ENCODE data around the gene PPP1R1A. TPM values are rescaled to one million over a fixed set of nuclear protein-coding genes. Genes with fewer than 3 reads are reported as not detected.

Gene PPP1R1A
- total RNA-seq, 4 donors from 2014 or later = 1.1 to 4.1 (median 1.8) TPM

DNA sequence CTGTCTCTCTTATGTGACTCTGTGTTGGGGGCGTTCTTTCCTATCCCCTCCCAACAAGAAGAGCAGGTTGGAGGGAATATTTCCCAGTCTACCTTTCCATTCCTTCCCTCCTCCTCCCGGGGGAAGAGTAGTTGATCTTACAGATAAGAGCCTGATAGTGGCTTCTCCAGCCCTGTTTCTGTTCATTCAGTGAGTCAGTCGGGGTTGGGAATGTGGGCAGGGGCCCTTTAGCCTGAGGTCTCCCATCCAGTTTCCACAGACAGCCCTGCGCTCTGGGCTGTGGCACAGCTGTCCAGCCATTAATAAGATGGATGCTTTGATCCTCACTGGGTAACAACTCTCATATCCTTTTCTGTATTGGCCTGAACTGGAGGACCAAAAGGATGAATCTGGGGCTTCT, 18.1 kb upstream of the PPP1R1A start:
- DNase-seq = no peak
- TF ChIP-seq, protein P1, sequence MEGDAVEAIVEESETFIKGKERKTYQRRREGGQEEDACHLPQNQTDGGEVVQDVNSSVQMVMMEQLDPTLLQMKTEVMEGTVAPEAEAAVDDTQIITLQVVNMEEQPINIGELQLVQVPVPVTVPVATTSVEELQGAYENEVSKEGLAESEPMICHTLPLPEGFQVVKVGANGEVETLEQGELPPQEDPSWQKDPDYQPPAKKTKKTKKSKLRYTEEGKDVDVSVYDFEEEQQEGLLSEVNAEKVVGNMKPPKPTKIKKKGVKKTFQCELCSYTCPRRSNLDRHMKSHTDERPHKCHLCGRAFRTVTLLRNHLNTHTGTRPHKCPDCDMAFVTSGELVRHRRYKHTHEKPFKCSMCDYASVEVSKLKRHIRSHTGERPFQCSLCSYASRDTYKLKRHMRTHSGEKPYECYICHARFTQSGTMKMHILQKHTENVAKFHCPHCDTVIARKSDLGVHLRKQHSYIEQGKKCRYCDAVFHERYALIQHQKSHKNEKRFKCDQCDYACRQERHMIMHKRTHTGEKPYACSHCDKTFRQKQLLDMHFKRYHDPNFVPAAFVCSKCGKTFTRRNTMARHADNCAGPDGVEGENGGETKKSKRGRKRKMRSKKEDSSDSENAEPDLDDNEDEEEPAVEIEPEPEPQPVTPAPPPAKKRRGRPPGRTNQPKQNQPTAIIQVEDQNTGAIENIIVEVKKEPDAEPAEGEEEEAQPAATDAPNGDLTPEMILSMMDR (IDR thresholded peaks at IDR 0.05) = no peak
- no peak for TF ChIP-seq POLR2A (IDR thresholded peaks at IDR 0.05)
- Histone ChIP-seq H3K9me3 (no peaks in the 10 kb centered on the region), H3K36me3 (no peaks in the 10 kb centered on the region), H3K4me3 (no peak overlapping the region), H3K4me1 (no peaks in the 10 kb centered on the region), H3K27me3 (no peaks in the 10 kb centered on the region), H3K27ac (no peak overlapping the region)

DNA sequence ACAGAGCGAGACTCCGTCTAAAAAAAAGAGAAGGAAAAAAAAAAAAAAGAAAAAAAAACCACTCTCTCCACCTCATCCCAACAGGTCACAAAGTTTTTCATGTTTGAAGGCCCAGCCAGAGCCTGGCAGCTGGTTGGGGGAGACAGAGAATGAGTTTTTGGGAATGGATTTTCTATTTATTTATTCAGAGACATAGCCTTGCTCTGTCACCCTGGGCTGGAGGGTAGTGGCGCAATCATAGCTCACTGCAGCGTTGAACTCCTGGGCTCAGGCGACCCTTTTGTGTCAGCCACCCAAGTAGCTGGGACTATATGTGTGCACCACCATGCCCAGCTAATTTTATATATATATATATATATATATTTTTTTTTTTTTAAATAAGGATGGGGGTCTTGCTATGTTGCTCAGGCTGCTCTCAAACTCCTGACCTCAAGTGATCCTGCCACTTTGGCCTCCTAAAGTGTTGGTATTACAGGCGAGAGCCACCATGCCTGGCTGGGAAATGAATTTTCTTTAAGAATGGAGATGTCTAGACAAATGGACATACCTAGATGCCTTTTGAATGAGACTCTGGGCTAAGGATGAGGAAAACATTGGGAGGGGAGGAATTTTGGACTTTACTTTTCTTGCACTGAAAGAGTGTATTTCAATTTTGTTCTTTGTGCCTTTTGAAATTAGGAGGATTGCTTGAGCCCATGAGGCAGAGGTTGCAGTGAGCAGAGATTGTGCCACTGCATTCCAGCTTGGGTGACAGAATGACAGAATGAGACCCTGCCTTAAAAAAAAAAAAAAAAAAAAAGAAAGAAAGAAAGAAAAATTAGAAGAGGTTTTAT, 16.9 kb upstream of the PPP1R1A start:
- H3K4me3 ChIP-seq = no peak overlapping the region
- no peak for DNase-seq
- H3K4me1 ChIP-seq = no peaks in the 10 kb centered on the region
- H3K36me3 ChIP-seq = no peaks in the 10 kb centered on the region
- H3K27me3 ChIP-seq = no peaks in the 10 kb centered on the region
- no peaks in the 10 kb centered on the region for H3K9me3 ChIP-seq
- no peak overlapping the region for H3K27ac ChIP-seq
- TF ChIP-seq, protein P1 (IDR thresholded peaks at IDR 0.05) = no peak
- no peak for TF ChIP-seq POLR2A (IDR thresholded peaks at IDR 0.05)

DNA sequence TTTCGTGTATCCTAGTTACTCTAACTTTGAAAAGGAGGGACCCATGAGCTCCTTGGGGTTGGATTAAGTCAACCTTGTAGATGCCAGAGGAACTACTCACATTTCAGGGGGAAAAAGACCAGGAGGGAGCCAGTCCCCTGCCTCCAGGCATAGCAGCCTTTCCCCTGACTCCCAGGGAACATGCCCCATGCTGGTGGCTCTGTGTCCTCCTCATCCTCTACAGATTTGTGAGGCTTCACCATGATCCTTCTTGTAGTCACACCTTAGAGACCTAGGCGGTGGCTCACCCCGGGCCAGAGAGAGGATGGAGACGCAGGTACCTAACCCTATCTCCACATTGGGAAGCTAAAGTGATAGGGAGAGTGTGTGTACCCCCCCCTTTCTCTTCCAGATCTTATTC, 16.0 kb upstream of the PPP1R1A start:
- H3K27me3 ChIP-seq = no peaks in the 10 kb centered on the region
- no peak overlapping the region for H3K4me3 ChIP-seq
- H3K27ac ChIP-seq = no peak overlapping the region
- DNase-seq = no peak
- no peak for TF ChIP-seq POLR2A (IDR thresholded peaks at IDR 0.05)
- TF ChIP-seq, protein P1 (IDR thresholded peaks at IDR 0.05) = no peak
- H3K4me1 ChIP-seq = no peaks in the 10 kb centered on the region
- H3K36me3 ChIP-seq = no peaks in the 10 kb centered on the region
- no peaks in the 10 kb centered on the region for H3K9me3 ChIP-seq

DNA sequence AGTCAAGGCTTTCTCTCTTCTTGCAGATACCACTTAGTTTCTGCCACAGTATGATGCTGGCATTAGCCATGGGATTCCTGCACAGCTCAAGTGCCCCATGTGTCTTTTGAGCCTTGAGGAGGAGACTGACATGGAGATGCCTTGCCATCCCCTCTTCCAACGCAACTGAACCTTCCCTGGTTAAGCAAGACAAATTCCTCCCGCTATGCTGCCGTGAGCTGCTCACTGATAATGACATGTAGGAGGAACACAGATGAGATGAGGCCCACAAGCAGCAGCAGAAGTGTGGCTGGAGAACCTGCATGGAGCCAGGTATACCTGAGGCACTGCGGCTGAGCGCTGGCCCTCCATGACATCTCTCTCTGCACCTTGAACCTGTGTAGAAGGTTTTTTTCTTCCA, 15.4 kb upstream of the PPP1R1A start:
- no peak for DNase-seq
- Histone ChIP-seq H3K27me3 (no peaks in the 10 kb centered on the region), H3K4me1 (no peaks in the 10 kb centered on the region), H3K27ac (no peak overlapping the region), H3K9me3 (no peaks in the 10 kb centered on the region), H3K36me3 (no peaks in the 10 kb centered on the region), H3K4me3 (no peak overlapping the region)
- TF ChIP-seq POLR2A (IDR thresholded peaks at IDR 0.05) = no peak
- TF ChIP-seq, protein P1 (IDR thresholded peaks at IDR 0.05) = no peak

DNA sequence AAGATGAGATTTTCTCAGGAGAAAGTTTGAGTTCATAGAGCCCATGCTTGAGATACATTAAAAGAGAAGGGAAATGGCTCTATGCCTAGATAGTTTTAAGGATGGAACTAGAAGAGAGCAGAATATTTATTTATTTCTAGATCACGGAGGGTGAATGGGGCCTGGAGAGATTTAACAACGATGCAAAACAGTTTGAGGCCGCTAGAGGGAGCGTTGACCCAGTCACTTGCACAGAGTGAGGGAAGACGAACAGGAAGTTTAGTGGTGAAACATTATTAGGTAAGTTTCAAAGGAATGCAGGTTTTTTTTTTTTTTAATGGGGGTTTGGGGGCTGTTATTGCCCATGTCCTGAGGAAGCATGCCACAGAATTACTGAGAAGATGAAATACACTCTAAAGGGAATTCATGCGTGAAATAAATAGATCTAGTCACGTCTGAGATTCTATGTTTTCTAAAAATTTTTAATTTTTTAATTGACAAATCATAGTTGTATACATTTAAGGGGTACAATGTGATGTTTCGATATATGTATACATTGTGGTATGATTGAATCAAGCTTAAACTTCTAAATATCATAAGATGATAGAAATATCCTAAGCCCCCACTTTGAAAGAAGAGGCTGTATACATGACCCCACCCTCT, 14.8 kb upstream of the PPP1R1A start:
- Histone ChIP-seq H3K9me3 (no peaks in the 10 kb centered on the region), H3K4me3 (no peak overlapping the region), H3K27ac (no peak overlapping the region), H3K36me3 (no peaks in the 10 kb centered on the region), H3K27me3 (no peaks in the 10 kb centered on the region), H3K4me1 (no peaks in the 10 kb centered on the region)
- TF ChIP-seq, protein P1 (IDR thresholded peaks at IDR 0.05) = peak; percentile 40 to 78 (median 58)
- no peak for TF ChIP-seq POLR2A (IDR thresholded peaks at IDR 0.05)
- DNase-seq = peak in 2 of 3 donors; percentile 54 to 87

All from Peyer's patch (tissue), 4 donors.